Coronary artery (tissue), 2 donors: Measurements from ENCODE around the gene KIF26B.

ENCODE experiments used
- DNase-seq: peaks from one replicate; pipeline ENCODE4 v3.0.0-alpha.2; 2017; ENCODE audit warnings: low spot score
- H3K27ac ChIP-seq, 2 donors: fragments of 200-600 bp; sonication (generic); one replicate each; pipeline ENCODE4 v1.5.1; 2016 to 2019
- H3K4me3 ChIP-seq: fragments of 200-600 bp; sonication (generic); 2 replicates; pipeline ENCODE4 v1.5.1; 2016; ENCODE audit warnings: mild to moderate bottlenecking, moderate library complexity
- TF ChIP-seq, protein P1 (sequence below): fragments of 200-600 bp; sonication (generic); IDR thresholded peaks from one replicate; pipeline ENCODE4 v1.5.1; 2019; ENCODE audit warnings: antibody characterized with exemption

Gene KIF26B

DNA sequence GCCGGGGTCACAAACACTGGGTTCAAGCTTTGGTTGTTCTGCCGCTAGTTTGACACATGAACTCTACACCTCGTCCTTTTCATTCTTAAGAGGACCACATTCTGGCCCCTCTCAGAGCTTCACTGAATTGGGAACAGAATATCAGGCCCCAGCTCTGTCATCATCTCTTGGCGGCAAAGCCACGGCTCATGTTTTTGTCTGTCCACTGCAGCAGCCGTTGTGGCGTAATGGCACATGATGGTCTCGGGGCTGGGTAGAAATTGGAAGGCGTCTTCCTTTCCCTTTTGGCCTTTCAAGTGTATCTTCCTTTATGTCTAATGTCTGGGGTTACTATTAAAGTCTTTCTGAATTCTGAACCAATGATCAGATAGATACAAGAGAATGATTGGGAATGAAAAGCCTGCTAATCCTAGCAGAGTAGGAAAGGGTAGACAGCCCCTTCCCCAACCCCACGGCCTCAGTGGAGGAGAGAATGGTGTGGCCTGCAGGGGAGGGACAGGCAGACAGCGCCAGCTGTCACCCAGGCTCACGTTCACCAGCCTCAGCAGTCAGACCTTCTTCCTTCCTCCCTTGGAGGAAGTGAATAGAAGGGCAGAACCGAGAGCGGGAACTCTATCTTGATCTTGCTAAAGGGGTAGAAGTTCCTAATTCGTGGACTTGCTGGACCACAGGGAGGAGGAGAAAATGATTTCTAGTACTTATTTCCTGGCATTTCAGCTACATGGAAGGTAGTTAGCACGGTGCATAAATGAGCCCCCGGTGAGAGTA lies 498.1 kb downstream of the KIF26B start:
- Histone ChIP-seq H3K27ac (no peak overlapping the region), H3K4me3 (no peak overlapping the region)
- no peak for DNase-seq
- TF ChIP-seq, protein P1, sequence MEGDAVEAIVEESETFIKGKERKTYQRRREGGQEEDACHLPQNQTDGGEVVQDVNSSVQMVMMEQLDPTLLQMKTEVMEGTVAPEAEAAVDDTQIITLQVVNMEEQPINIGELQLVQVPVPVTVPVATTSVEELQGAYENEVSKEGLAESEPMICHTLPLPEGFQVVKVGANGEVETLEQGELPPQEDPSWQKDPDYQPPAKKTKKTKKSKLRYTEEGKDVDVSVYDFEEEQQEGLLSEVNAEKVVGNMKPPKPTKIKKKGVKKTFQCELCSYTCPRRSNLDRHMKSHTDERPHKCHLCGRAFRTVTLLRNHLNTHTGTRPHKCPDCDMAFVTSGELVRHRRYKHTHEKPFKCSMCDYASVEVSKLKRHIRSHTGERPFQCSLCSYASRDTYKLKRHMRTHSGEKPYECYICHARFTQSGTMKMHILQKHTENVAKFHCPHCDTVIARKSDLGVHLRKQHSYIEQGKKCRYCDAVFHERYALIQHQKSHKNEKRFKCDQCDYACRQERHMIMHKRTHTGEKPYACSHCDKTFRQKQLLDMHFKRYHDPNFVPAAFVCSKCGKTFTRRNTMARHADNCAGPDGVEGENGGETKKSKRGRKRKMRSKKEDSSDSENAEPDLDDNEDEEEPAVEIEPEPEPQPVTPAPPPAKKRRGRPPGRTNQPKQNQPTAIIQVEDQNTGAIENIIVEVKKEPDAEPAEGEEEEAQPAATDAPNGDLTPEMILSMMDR = no peak

DNA sequence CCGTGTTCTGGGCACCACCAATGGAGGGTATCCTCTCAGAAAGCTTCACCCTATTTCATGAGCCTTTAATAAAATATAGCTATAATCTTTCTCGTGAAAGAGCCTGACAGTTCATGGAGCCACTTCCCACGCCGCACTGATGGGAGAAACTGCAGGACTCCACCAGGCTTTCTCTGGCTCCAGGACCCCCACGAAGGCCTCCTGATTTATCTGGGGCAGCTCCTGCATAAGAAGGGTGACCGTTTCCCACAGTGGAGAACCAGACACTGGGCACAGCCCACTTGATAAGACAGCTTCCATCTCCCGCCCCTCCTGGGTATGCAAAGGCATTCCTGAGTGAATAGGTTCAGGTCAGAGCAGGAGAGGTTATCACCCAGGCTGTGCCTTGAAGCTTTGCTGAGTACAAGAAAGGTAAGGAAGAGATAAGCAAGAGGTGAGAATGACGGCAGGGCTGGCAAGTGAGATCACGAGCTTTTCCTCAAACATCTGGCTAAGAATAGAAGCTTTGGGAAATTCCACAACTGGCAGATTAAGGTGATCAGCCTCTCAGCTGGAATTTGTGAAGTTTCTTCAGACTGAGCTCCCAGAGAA lies 499.8 kb downstream of the KIF26B start:
- no peak for DNase-seq
- no peak overlapping the region for H3K27ac ChIP-seq
- no peak overlapping the region for H3K4me3 ChIP-seq
- TF ChIP-seq, protein P1 = no peak

DNA sequence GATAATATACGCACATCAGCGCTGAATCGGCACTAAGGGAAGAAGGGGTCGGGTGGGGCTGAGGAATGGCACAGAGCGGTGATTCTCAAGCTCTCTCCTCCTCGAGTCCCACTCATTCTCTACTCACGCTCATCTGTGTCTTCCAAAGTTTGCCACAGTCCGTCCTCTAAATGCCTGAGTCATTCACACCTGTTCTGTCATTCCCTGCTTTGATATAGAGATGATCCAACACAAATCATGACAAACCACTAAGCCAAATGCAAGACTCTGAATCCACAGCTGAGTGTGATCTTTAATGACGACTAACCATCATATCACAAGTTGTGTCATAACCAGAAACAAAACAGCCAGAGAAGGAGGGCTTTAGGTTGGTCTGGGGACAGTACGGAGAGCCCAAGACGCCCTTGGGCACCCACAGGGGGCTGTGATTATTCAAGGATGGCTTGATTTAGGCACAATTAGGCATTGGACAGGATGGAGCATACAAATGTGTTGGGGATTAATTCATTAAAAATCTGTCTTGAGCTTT lies 501.5 kb downstream of the KIF26B start:
- DNase-seq = no peak
- Histone ChIP-seq H3K27ac (no peak overlapping the region), H3K4me3 (no peak overlapping the region)
- TF ChIP-seq, protein P1 = no peak

DNA sequence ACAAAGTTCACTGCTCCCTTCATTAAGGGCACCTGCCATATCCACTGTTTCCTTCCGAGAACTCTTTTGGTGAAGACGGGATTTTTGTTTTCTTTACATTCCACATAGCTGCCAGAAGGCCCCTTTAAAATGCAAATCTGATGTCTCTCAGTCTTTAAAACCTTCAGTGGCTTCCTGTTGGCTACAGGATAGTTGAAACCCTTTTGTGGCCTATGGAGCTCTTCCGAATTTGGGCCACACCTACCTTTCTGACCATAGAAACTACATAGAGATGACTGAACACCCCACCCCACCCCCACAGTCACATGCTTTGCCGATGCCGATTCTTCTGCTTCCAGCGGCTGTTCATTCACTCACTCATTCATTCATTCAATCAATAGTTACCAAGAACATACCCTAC lies 502.6 kb downstream of the KIF26B start:
- DNase-seq = no peak
- Histone ChIP-seq H3K4me3 (no peak overlapping the region), H3K27ac (no peak overlapping the region)
- TF ChIP-seq, protein P1 = no peak

DNA sequence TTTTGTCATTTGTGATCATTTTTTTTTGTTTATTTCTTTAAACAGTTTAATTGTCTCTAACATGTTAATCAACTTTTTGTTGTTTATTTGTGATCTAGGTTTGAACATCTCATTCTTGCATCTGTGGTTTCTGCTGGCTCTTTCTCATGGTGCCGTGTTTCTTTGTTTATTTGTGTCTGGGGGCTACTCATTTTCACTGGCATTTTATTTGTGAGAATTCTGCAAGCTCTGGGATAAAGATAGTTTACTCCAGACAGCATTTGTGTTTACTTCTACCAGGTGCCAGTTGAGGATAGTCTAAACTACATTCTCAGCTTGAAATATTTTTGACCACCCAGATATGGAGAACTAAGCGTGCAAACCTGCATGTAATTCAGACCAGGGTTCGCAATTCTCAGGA lies 508.6 kb downstream of the KIF26B start:
- no peak for DNase-seq
- Histone ChIP-seq H3K27ac (no peak overlapping the region), H3K4me3 (no peak overlapping the region)
- TF ChIP-seq, protein P1 = no peak

DNA sequence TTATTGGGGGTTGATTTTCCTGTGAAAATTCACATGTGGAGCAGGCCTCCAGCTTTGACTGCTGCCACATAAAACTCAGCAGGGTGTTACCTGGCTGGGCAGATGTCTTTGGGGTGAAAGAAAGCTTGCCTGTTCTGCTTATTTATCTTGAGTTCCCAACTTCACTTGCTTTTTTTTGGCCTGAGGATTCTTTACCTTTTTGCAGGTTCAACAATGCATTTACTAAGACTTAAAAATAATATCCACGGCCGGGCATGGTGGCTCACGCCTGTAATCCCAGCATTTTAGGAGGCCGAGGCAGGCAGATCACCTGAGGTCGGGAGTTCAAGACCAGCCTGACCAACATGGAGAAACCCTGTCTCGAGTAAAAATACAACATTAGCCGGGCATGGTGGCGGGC lies 509.1 kb downstream of the KIF26B start:
- DNase-seq = no peak

More for the DNA sequence above, 509.1 kb downstream of the KIF26B start:
- Histone ChIP-seq H3K27ac (no peak overlapping the region), H3K4me3 (no peak overlapping the region)
- TF ChIP-seq, protein P1 = no peak
